ENCODE data around the gene GALNT6. TPM values are rescaled to one million over a fixed set of nuclear protein-coding genes. Genes with fewer than 3 reads are reported as not detected.
A peak's percentile ranks its signal among the peaks of the same experiment; 100 is the strongest.

The GALNT6 gene
- total and polyA plus RNA-seq, 7 donors = 0.10 to 2.1 (median 0.40) TPM

DNA sequence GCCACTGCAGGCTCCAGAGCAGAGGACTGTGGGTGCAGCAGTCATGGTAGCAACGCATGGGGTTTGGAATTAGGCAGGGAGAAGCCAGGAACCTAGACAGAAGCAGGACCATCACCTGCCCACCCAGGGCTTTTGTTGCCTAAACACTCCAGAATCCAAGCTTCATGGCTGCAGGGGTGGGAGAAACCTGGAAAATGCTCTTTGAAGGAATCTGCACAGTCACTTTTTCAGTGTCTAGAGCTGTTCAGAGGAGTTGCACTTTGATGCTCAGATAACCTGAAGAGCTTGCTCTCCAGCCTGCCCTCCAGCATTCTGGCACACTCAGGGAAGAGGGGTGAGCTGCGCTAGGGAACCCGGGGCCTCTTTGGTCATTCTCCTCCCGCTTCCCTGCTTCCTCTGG, 43.1 kb downstream of the GALNT6 start:
- ATAC-seq = no peak
- no peak for TF ChIP-seq CTCF (IDR thresholded peaks at IDR 0.05)
- 88 to 91% (median 91%) methylated on average over 4 of the region's 4 CpGs for WGBS, 3 donors
- no peak for DNase-seq
- no peak overlapping the region for H3K27ac ChIP-seq
- intact Hi-C loops (cut with DNase I) = loop anchor here in 1 of 2 donors (10.0 kb wide), 1 partner anchor 583 kb away; the partner anchor contains the start of gene ATF1
- no peaks in the 10 kb centered on the region for H3K4me1 ChIP-seq
- no peaks in the 10 kb centered on the region for H3K36me3 ChIP-seq (ENCODE audit: insufficient read depth in 1 of 2, low read depth in 1 of 2)
- H3K4me3 ChIP-seq = no peak overlapping the region
- no peaks in the 10 kb centered on the region for H3K27me3 ChIP-seq (ENCODE audit: insufficient read depth in 3 of 3, low read length in 2 of 3)
- no peaks in the 10 kb centered on the region for H3K9me3 ChIP-seq

DNA sequence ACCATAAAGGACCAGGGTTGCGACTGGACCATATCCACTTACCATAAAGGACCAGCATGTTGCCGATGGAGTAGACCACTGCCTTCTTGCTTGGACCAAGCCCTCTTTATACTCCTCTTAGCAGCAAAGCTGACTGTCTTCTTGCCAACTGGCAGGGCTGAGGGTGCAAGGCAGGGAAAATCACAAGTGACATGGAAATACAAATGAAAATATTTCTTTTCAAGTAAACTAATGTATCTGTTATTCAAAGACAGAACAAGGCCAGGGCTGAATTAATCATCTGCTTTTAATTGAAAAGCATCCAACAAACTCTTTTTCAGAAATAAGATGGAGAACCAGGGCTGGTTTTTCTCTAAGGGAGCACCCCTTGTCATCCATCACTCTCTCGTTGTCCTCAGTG, 44.6 kb downstream of the GALNT6 start, which contains the start of gene CELA1:
CELA1 (minus strand) TSS at position 99 of the 400 bp plus-strand sequence; CDS start at position 58, 41 bp downstream.
- Histone ChIP-seq H3K27ac (no peak within 1 kb of the TSS), H3K9me3 (no peaks in the 10 kb centered on the region), H3K4me3 (no peak within 1 kb of the TSS), H3K4me1 (no peaks in the 10 kb centered on the region), H3K27me3 (ENCODE audit: insufficient read depth in 3 of 3, low read length in 2 of 3) (no peaks in the 10 kb centered on the region), H3K36me3 (ENCODE audit: insufficient read depth in 1 of 2, low read depth in 1 of 2) (no peaks in the 10 kb centered on the region)
- TF ChIP-seq CTCF (IDR thresholded peaks at IDR 0.05) = no peak
- WGBS, 3 donors = 82 to 91% (median 83%) methylated on average over 3 of the region's 3 CpGs
- no peak for DNase-seq
- intact Hi-C loops (cut with DNase I) = loop anchor here in 1 of 2 donors (10.0 kb wide), 1 partner anchor 582 kb away; the partner anchor contains the start of gene ATF1
- no peak for ATAC-seq

GRCh38 chr12:51345681-51346080, 45.5 kb downstream of the GALNT6 start:
- no peaks in the 10 kb centered on the region for H3K27me3 ChIP-seq (ENCODE audit: insufficient read depth in 3 of 3, low read length in 2 of 3)
- no peaks in the 10 kb centered on the region for H3K4me1 ChIP-seq
- ATAC-seq (no peak), DNase-seq (no peak)
- 76 to 79% (median 77%) methylated on average over 7 of the region's 7 CpGs for WGBS, 3 donors
- no peaks in the 10 kb centered on the region for H3K36me3 ChIP-seq (ENCODE audit: insufficient read depth in 1 of 2, low read depth in 1 of 2)
- no peaks in the 10 kb centered on the region for H3K9me3 ChIP-seq
- no peak overlapping the region for H3K4me3 ChIP-seq
- no peak for TF ChIP-seq CTCF (IDR thresholded peaks at IDR 0.05)
- no peak overlapping the region for H3K27ac ChIP-seq
- intact Hi-C loops (cut with DNase I) = loop anchor here in 1 of 2 donors (10.0 kb wide), 1 partner anchor 581 kb away; the partner anchor contains the start of gene ATF1

DNA sequence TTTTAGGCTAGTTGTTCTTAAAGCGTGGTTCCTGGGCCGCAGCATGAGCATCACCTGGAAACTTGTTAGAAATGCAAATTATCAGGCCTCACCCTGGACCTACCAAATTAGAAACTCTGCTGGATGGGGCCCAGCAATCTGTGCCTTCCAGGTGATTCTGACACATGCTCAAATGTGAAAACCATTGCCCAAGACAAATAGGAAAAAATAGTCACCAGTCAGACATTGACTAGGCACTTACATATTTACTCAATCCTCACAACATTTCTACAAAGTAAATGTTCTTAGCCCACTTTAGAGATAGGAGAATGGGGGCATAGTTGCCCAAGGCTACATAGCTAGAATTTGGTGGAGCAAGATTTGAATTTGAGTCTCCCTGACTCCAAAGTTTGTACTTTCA, 48.0 kb downstream of the GALNT6 start:
- no peaks in the 10 kb centered on the region for H3K4me1 ChIP-seq
- no peak overlapping the region for H3K4me3 ChIP-seq
- intact Hi-C loops (cut with DNase I) = loop anchor here (5.0 to 10.0 kb wide), 3 partner anchors 76 to 578 kb away; partner anchors contain the start of gene ATF1 (in 1 of the 2)
- 96 to 99% (median 98%) methylated on average over 2 of the region's 2 CpGs for WGBS, 3 donors
- ATAC-seq (no peak), DNase-seq (no peak)
- no peaks in the 10 kb centered on the region for H3K36me3 ChIP-seq (ENCODE audit: insufficient read depth in 1 of 2, low read depth in 1 of 2)
- no peaks in the 10 kb centered on the region for H3K9me3 ChIP-seq
- no peaks in the 10 kb centered on the region for H3K27me3 ChIP-seq (ENCODE audit: insufficient read depth in 3 of 3, low read length in 2 of 3)
- H3K27ac ChIP-seq = no peak overlapping the region
- no peak for TF ChIP-seq CTCF (IDR thresholded peaks at IDR 0.05)

- ATAC-seq (peak in 1 of 4 donors; percentile 22), DNase-seq (no peak)
- H3K27ac ChIP-seq = no peak overlapping the region
- no peak overlapping the region for H3K4me3 ChIP-seq
- 77 to 89% (median 79%) methylated on average over 10 of the region's 10 CpGs for WGBS, 3 donors
- no peaks in the 10 kb centered on the region for H3K9me3 ChIP-seq
- no peaks in the 10 kb centered on the region for H3K4me1 ChIP-seq
- intact Hi-C loops (cut with DNase I) = loop anchor here (5.0 to 10.0 kb wide), 3 partner anchors 75 to 578 kb away; partner anchors contain the start of gene ATF1 (in 1 of the 2)
- H3K36me3 ChIP-seq (ENCODE audit: insufficient read depth in 1 of 2, low read depth in 1 of 2) = no peaks in the 10 kb centered on the region
- no peak for TF ChIP-seq CTCF (IDR thresholded peaks at IDR 0.05)
- no peaks in the 10 kb centered on the region for H3K27me3 ChIP-seq (ENCODE audit: insufficient read depth in 3 of 3, low read length in 2 of 3)
Measured at GRCh38 chr12:51342416-51342815, 48.8 kb downstream of the GALNT6 start.
